DOHH2 (cell line): Measurements from ENCODE around the gene WBP11.

Experiments
- CTCF ChIP-seq: fragments of 200-600 bp; sonication (generic); IDR thresholded peaks from one replicate; pipeline ENCODE4 v1.5.1; 2014; ENCODE audit warnings: antibody characterized with exemption, mild to moderate bottlenecking, low read depth, low read length; ENCODE audit not compliant: poor library complexity, severe bottlenecking
- EZH2phosphoT487 ChIP-seq: fragments of 200-600 bp; sonication (generic); IDR thresholded peaks from 2 replicates; pipeline ENCODE4 v1.6.1; 2017; ENCODE audit warnings: borderline replicate concordance, mild to moderate bottlenecking, antibody characterized with exemption, low read length, moderate library complexity, mixed read lengths

GRCh38 chr12:14741153-14741552 is 62.1 kb downstream of the WBP11 start:
- TF ChIP-seq CTCF = no peak
- no peak for TF ChIP-seq EZH2phosphoT487
